Neural progenitor cell (in vitro differentiated cells): ENCODE data around the gene KLHL13.

ENCODE experiments used
- CTCF ChIP-seq: fragments of 200-600 bp; sonication (generic); IDR thresholded peaks from 2 replicates; pipeline ENCODE4 v1.5.1; 2017; ENCODE audit warnings: antibody characterized with exemption, mild to moderate bottlenecking
- EZH2phosphoT487 ChIP-seq: fragments of 200-600 bp; sonication (generic); IDR thresholded peaks from 2 replicates; pipeline ENCODE4 v1.6.1; 2017; ENCODE audit warnings: antibody characterized with exemption

- TF ChIP-seq CTCF (no peak), EZH2phosphoT487 (no peak)
Observed at GRCh38 chrX:118100091-118100490, 16.5 kb downstream of the KLHL13 start.
